ENCODE measurements around the gene NELL2.

Gene NELL2

GRCh38 chr12:44668443-44668842, 207.7 kb downstream of the NELL2 start:
- Histone ChIP-seq H3K27me3 (ENCODE audit: control insufficient read depth, low read length) (no peaks in the 10 kb centered on the region), H3K79me2 (ENCODE audit: control insufficient read depth, low read length) (no peaks in the 10 kb centered on the region), H3K36me3 (ENCODE audit: control insufficient read depth, low read length) (no peaks in the 10 kb centered on the region), H3K4me1 (ENCODE audit: control insufficient read depth, low read length) (no peaks in the 10 kb centered on the region), H3K27ac (ENCODE audit: low read depth, low read length) (no peak overlapping the region), H4K20me1 (ENCODE audit: control insufficient read depth, insufficient read depth, low read depth, low read length) (no peaks in the 10 kb centered on the region), H3F3A (ENCODE audit: control insufficient read depth, insufficient read depth) (no peaks in the 10 kb centered on the region), H3K9me3 (ENCODE audit: control insufficient read depth, insufficient read depth, low read length) (0 out of 2 replicates have a peak, but pooled peaks cover 2% of the 10 kb centered on the region), H3K4me3 (ENCODE audit: low read length) (no peak overlapping the region), H3K9me2 (replicated peaks; ENCODE audit: control insufficient read depth, low read length) (no peaks in the 10 kb centered on the region), H3K4me2 (ENCODE audit: low read length) (no peak overlapping the region)
- TF ChIP-seq EZH2phosphoT487 (IDR thresholded peaks at IDR 0.05; ENCODE audit: borderline replicate concordance, low read length), result no peak
- TF ChIP-seq, protein P1, sequence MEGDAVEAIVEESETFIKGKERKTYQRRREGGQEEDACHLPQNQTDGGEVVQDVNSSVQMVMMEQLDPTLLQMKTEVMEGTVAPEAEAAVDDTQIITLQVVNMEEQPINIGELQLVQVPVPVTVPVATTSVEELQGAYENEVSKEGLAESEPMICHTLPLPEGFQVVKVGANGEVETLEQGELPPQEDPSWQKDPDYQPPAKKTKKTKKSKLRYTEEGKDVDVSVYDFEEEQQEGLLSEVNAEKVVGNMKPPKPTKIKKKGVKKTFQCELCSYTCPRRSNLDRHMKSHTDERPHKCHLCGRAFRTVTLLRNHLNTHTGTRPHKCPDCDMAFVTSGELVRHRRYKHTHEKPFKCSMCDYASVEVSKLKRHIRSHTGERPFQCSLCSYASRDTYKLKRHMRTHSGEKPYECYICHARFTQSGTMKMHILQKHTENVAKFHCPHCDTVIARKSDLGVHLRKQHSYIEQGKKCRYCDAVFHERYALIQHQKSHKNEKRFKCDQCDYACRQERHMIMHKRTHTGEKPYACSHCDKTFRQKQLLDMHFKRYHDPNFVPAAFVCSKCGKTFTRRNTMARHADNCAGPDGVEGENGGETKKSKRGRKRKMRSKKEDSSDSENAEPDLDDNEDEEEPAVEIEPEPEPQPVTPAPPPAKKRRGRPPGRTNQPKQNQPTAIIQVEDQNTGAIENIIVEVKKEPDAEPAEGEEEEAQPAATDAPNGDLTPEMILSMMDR (IDR thresholded peaks at IDR 0.05; ENCODE audit: low read depth, low read length, poor library complexity, severe bottlenecking), result no peak

GRCh38 chr12:44667461-44667860, 208.7 kb downstream of the NELL2 start:
- H3K4me1 ChIP-seq (ENCODE audit: control insufficient read depth, low read length), result no peaks in the 10 kb centered on the region
- H4K20me1 ChIP-seq (ENCODE audit: control insufficient read depth, insufficient read depth, low read depth, low read length), result no peaks in the 10 kb centered on the region
- TF ChIP-seq, protein P1 (IDR thresholded peaks at IDR 0.05; ENCODE audit: low read depth, low read length, poor library complexity, severe bottlenecking), result no peak
- no peak for TF ChIP-seq EZH2phosphoT487 (IDR thresholded peaks at IDR 0.05; ENCODE audit: borderline replicate concordance, low read length)
- H3K9me2 ChIP-seq (replicated peaks; ENCODE audit: control insufficient read depth, low read length), result no peaks in the 10 kb centered on the region
- no peak overlapping the region for H3K4me2 ChIP-seq (ENCODE audit: low read length)
- no peaks in the 10 kb centered on the region for H3K79me2 ChIP-seq (ENCODE audit: control insufficient read depth, low read length)
- no peak overlapping the region for H3K27ac ChIP-seq (ENCODE audit: low read depth, low read length)
- no peaks in the 10 kb centered on the region for H3K36me3 ChIP-seq (ENCODE audit: control insufficient read depth, low read length)
- no peaks in the 10 kb centered on the region for H3K27me3 ChIP-seq (ENCODE audit: control insufficient read depth, low read length)
- no peaks in the 10 kb centered on the region for H3F3A ChIP-seq (ENCODE audit: control insufficient read depth, insufficient read depth)
- H3K4me3 ChIP-seq (ENCODE audit: low read length), result no peak overlapping the region
- H3K9me3 ChIP-seq (ENCODE audit: control insufficient read depth, insufficient read depth, low read length), result 0 out of 2 replicates have a peak, but pooled peaks cover 2% of the 10 kb centered on the region

GRCh38 chr12:44663291-44663690, 212.8 kb downstream of the NELL2 start:
- Histone ChIP-seq H3K27me3 (ENCODE audit: control insufficient read depth, low read length) (no peaks in the 10 kb centered on the region), H3K4me1 (ENCODE audit: control insufficient read depth, low read length) (no peaks in the 10 kb centered on the region), H4K20me1 (ENCODE audit: control insufficient read depth, insufficient read depth, low read depth, low read length) (no peaks in the 10 kb centered on the region), H3K36me3 (ENCODE audit: control insufficient read depth, low read length) (no peaks in the 10 kb centered on the region), H3K9me2 (replicated peaks; ENCODE audit: control insufficient read depth, low read length) (no peaks in the 10 kb centered on the region), H3K4me3 (ENCODE audit: low read length) (no peak overlapping the region), H3K4me2 (ENCODE audit: low read length) (no peak overlapping the region), H3F3A (ENCODE audit: control insufficient read depth, insufficient read depth) (no peaks in the 10 kb centered on the region), H3K9me3 (ENCODE audit: control insufficient read depth, insufficient read depth, low read length) (0 out of 2 replicates have a peak, but pooled peaks cover 2% of the 10 kb centered on the region), H3K79me2 (ENCODE audit: control insufficient read depth, low read length) (no peaks in the 10 kb centered on the region), H3K27ac (ENCODE audit: low read depth, low read length) (no peak overlapping the region)
- TF ChIP-seq EZH2phosphoT487 (IDR thresholded peaks at IDR 0.05; ENCODE audit: borderline replicate concordance, low read length), result no peak
- TF ChIP-seq, protein P1 (IDR thresholded peaks at IDR 0.05; ENCODE audit: low read depth, low read length, poor library complexity, severe bottlenecking), result no peak

All from DOHH2 (cell line).